ENCODE measurements around the gene FARS2. TPM values are rescaled to one million over a fixed set of nuclear protein-coding genes. Genes with fewer than 3 reads are reported as not detected.

The FARS2 gene
- polyA plus RNA-seq, 1 of the 3 experiments (the other 2 are of a cell fraction), result 12.5 TPM

DNA sequence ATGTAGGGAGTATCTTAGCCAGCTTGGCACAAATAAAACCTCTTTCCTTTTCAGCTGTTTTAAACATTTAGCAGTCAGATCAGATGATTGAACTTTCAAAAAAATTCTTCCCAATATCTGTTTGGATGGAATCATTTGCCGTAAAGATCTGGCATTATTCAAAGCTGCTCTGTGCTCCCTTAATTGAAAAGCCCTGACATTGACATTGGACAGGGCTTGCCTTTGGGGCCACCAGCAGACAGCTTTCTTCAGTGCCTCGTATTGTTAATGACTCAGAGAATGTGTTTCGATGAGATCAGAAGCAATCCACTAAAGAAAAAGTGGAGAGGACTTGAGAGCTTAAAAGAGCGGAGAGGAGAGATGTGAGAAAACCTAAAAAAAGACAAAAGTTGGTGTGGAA, 401.9 kb downstream of the FARS2 start (continued):
- TF ChIP-seq, protein P1, sequence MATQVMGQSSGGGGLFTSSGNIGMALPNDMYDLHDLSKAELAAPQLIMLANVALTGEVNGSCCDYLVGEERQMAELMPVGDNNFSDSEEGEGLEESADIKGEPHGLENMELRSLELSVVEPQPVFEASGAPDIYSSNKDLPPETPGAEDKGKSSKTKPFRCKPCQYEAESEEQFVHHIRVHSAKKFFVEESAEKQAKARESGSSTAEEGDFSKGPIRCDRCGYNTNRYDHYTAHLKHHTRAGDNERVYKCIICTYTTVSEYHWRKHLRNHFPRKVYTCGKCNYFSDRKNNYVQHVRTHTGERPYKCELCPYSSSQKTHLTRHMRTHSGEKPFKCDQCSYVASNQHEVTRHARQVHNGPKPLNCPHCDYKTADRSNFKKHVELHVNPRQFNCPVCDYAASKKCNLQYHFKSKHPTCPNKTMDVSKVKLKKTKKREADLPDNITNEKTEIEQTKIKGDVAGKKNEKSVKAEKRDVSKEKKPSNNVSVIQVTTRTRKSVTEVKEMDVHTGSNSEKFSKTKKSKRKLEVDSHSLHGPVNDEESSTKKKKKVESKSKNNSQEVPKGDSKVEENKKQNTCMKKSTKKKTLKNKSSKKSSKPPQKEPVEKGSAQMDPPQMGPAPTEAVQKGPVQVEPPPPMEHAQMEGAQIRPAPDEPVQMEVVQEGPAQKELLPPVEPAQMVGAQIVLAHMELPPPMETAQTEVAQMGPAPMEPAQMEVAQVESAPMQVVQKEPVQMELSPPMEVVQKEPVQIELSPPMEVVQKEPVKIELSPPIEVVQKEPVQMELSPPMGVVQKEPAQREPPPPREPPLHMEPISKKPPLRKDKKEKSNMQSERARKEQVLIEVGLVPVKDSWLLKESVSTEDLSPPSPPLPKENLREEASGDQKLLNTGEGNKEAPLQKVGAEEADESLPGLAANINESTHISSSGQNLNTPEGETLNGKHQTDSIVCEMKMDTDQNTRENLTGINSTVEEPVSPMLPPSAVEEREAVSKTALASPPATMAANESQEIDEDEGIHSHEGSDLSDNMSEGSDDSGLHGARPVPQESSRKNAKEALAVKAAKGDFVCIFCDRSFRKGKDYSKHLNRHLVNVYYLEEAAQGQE (IDR thresholded peaks at IDR 0.05; ENCODE audit: low read depth, low read length), result 0 out of 2 replicates have a peak, but pooled peaks have one; percentile 42
- TF ChIP-seq FOSL2 (IDR thresholded peaks at IDR 0.05; ENCODE audit: borderline replicate concordance, low read depth) (0 out of 2 replicates have a peak, but pooled peaks have one; percentile 26), MXI1 (IDR thresholded peaks at IDR 0.05; ENCODE audit: low read depth, low read length) (no peak; the same call in 1 of the 2 replicates), TCF12 (IDR thresholded peaks at IDR 0.05) (peak; percentile 98), MEF2A (IDR thresholded peaks at IDR 0.05; ENCODE audit: borderline replicate concordance, low read depth) (peak; percentile 37; the same call in 1 of the 2 replicates)

GRCh38 chr6:5663739-5664138, 402.4 kb downstream of the FARS2 start:
- POLR2A ChIA-PET, result interaction anchor here (1.4 kb wide), 1 partner anchor 81 kb away, joined by 4 read pairs; no protein-coding TSS in a partner anchor
- TF ChIP-seq NRF1 (IDR thresholded peaks at IDR 0.05; ENCODE audit: low read depth, low read length), result no peak
- Histone ChIP-seq H3K4me2 (0 out of 2 replicates have a peak overlapping the region, but pooled peaks have one; percentile 22), H3F3A (replicated peaks; ENCODE audit: insufficient read depth) (no peaks in the 10 kb centered on the region), H4K20me1 (ENCODE audit: insufficient read depth) (no peaks in the 10 kb centered on the region), H3K27ac (ENCODE audit: low read depth in 2 of 2, low read length in 1 of 2) (peak overlapping the region; percentile 40 to 91; a peak in 2 of 4 replicates), H3K27me3 (ENCODE audit: insufficient read depth) (no peaks in the 10 kb centered on the region), H3K9me2 (no peaks in the 10 kb centered on the region), H3K4me3 (ENCODE audit: low read depth in 2 of 2, low read length in 1 of 2) (no peak overlapping the region), H3K9ac (no peak overlapping the region), H2AFZ (ENCODE audit: low read depth) (no peak overlapping the region), H3K79me2 (ENCODE audit: insufficient read depth) (no peaks in the 10 kb centered on the region), H3K36me3 (replicated peaks in 1 of 2; ENCODE audit: control insufficient read depth in 1 of 2, insufficient read depth in 2 of 2, low read length in 1 of 2) (no peaks in the 10 kb centered on the region), H3K4me1 (ENCODE audit: control insufficient read depth in 1 of 2, insufficient read depth in 2 of 2, low read depth in 1 of 2, low read length in 1 of 2) (peaks cover 7 to 26% of the 10 kb centered on the region in 2 experiments; a peak in 3 of 4 replicates), H3K9me3 (no peaks in the 10 kb centered on the region)
- no CpG with 5 or more reads among the region's 2 CpGs for WGBS (ENCODE audit: low lambda C conversion rate)
- peak; percentile 19 for DNase-seq
- CTCF ChIA-PET, result interaction anchor here (0.9 to 3.6 kb wide), 6 partner anchors 14 to 520 kb away, joined by 3 to 18 read pairs (median 4); no protein-coding TSS in a partner anchor

DNA sequence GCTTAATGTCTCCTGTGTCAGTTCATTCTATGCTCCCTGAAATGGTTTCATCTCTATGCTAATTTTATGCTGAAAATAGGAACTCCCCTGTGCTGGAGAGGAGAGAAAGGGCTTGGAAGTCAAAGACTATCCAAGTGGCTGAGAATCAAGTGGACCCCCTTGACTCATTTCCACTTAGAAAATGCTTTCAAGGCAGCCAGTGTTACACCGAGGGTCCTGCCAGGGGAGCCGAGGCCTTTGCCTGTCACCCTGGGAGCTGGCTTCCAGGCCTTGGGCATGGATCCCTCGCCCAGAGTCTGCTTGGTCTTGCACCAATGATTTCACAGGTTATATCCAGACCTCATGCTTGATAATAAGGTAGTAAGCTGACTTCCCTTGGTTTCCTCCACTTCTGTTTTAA, 402.8 kb downstream of the FARS2 start:
- no peaks in the 10 kb centered on the region for H3F3A ChIP-seq (replicated peaks; ENCODE audit: insufficient read depth)
- H4K20me1 ChIP-seq (ENCODE audit: insufficient read depth), result no peaks in the 10 kb centered on the region
- H3K79me2 ChIP-seq (ENCODE audit: insufficient read depth), result no peaks in the 10 kb centered on the region
- DNase-seq, result no peak
- 100% methylated on average over 3 of the region's 3 CpGs for WGBS (ENCODE audit: low lambda C conversion rate)
- H2AFZ ChIP-seq (ENCODE audit: low read depth), result no peak overlapping the region
- no peaks in the 10 kb centered on the region for H3K27me3 ChIP-seq (ENCODE audit: insufficient read depth)
- no peaks in the 10 kb centered on the region for H3K9me3 ChIP-seq
- no peak overlapping the region for H3K9ac ChIP-seq
- ChIA-PET CTCF (interaction anchor here (1.1 to 3.6 kb wide), 5 partner anchors 65 to 521 kb away, joined by 3 to 18 read pairs (median 3); no protein-coding TSS in a partner anchor), POLR2A (interaction anchor here (1.4 kb wide), 1 partner anchor 80 kb away, joined by 4 read pairs; no protein-coding TSS in a partner anchor)
- no peak overlapping the region; a peak in 1 of 4 replicates for H3K27ac ChIP-seq (ENCODE audit: low read depth in 2 of 2, low read length in 1 of 2)
- no peaks in the 10 kb centered on the region for H3K9me2 ChIP-seq
- H3K4me2 ChIP-seq, result no peak overlapping the region
- no peak overlapping the region for H3K4me3 ChIP-seq (ENCODE audit: low read depth in 2 of 2, low read length in 1 of 2)
- no peaks in the 10 kb centered on the region for H3K36me3 ChIP-seq (replicated peaks in 1 of 2; ENCODE audit: control insufficient read depth in 1 of 2, insufficient read depth in 2 of 2, low read length in 1 of 2)
- H3K4me1 ChIP-seq (ENCODE audit: control insufficient read depth in 1 of 2, insufficient read depth in 2 of 2, low read depth in 1 of 2, low read length in 1 of 2), result peaks cover 7 to 26% of the 10 kb centered on the region in 2 experiments; a peak in 3 of 4 replicates
- TF ChIP-seq FOXJ3 (CRISPR knock-in tag; IDR thresholded peaks at IDR 0.05) (no peak), JUND (IDR thresholded peaks at IDR 0.05) (no peak), POLR2AphosphoS5 (IDR thresholded peaks at IDR 0.05; ENCODE audit: low read depth, low read length) (no peak), FOXM1 (IDR thresholded peaks at IDR 0.05; ENCODE audit: low read depth) (no peak)
